ENCODE data around the gene ZNF521.

ZNF521 gene

GRCh38 chr18:25223899-25224886 is 127.8 kb downstream of the ZNF521 start:
- DNase-seq, result no peak

- DNase-seq, result no peak
Observed at GRCh38 chr18:25223211-25223610, 128.8 kb downstream of the ZNF521 start.

- no peak for DNase-seq
Observed at GRCh38 chr18:25222648-25223047, 129.3 kb downstream of the ZNF521 start.

GRCh38 chr18:25210622-25211021 is 141.3 kb downstream of the ZNF521 start:
- DNase-seq, result no peak

- DNase-seq, result no peak
Observed at GRCh38 chr18:25192065-25192464, 159.9 kb downstream of the ZNF521 start.

GRCh38 chr18:25190472-25190871 is 161.5 kb downstream of the ZNF521 start:
- DNase-seq, result no peak

- no peak for DNase-seq
Observed at GRCh38 chr18:25189391-25190185, 162.4 kb downstream of the ZNF521 start.

- DNase-seq, result no peak
Observed at GRCh38 chr18:25187521-25188192, 164.3 kb downstream of the ZNF521 start.

GRCh38 chr18:25186871-25187270 is 165.1 kb downstream of the ZNF521 start:
- no peak for DNase-seq

- DNase-seq, result no peak
Observed at GRCh38 chr18:25181993-25182392, 170.0 kb downstream of the ZNF521 start.

GRCh38 chr18:25181581-25181980 is 170.4 kb downstream of the ZNF521 start:
- no peak for DNase-seq

GRCh38 chr18:25180973-25181548 is 170.9 kb downstream of the ZNF521 start:
- DNase-seq, result no peak

GRCh38 chr18:25177631-25178030 is 174.3 kb downstream of the ZNF521 start:
- DNase-seq, result no peak

GRCh38 chr18:25176518-25177042 is 175.4 kb downstream of the ZNF521 start:
- DNase-seq, result no peak

- DNase-seq, result no peak
Observed at GRCh38 chr18:25175558-25176517, 176.1 kb downstream of the ZNF521 start.

- no peak for DNase-seq
Observed at GRCh38 chr18:25174324-25174723, 177.6 kb downstream of the ZNF521 start.

GRCh38 chr18:25171334-25171733 is 180.6 kb downstream of the ZNF521 start:
- no peak for DNase-seq

- DNase-seq, result no peak
Observed at GRCh38 chr18:25170402-25170801, 181.6 kb downstream of the ZNF521 start.

- no peak for DNase-seq
Observed at GRCh38 chr18:25169701-25170100, 182.3 kb downstream of the ZNF521 start.

GRCh38 chr18:25167612-25168410 is 184.2 kb downstream of the ZNF521 start:
- DNase-seq, result no peak
